CD14-positive monocyte (primary cell): ENCODE measurements around the gene TMEM115. TPM values are rescaled to one million over a fixed set of nuclear protein-coding genes. Genes with fewer than 3 reads are reported as not detected.

Experiments used
- DNase-seq, 3 donors: peaks; one replicate each; pipeline ENCODE4 v3.0.0-alpha.2; 2011 to 2022
- H2AFZ ChIP-seq: 2 replicates; pipeline ENCODE4 v1.6.0; 2012; ENCODE audit warnings: mild to moderate bottlenecking, low read depth, low read length, inconsistent platforms; ENCODE audit not compliant: insufficient read depth, poor library complexity, severe bottlenecking
- H3K27ac ChIP-seq, 2 donors: 1 replicate in 1 of 2; 2 replicates in 1 of 2; pipeline ENCODE4 v1.5.1; 2012 to 2013; ENCODE audit warnings: low read length in 2 of 2, control low read depth in 1 of 2, inconsistent platforms in 1 of 2, low read depth in 1 of 2, mild to moderate bottlenecking in 1 of 2
- H3K27me3 ChIP-seq, 2 donors: one replicate each; pipeline versions ENCODE4 v1.6.0 to v1.6.1; 2011 to 2013; ENCODE audit warnings: low read length in 2 of 2; ENCODE audit not compliant: control insufficient read depth in 2 of 2, insufficient read depth in 2 of 2
- H3K36me3 ChIP-seq, 2 donors: replicated peaks in 1 of 2; 1 replicate in 1 of 2; 2 replicates in 1 of 2; pipeline versions ENCODE4 v1.5.1 to v1.6.1; 2012 to 2013; ENCODE audit warnings: low read length in 2 of 2, control low read depth in 1 of 2, inconsistent platforms in 1 of 2, mild to moderate bottlenecking in 1 of 2; ENCODE audit not compliant: insufficient read depth in 2 of 2, control insufficient read depth in 1 of 2
- H3K4me1 ChIP-seq, 2 donors: 1 replicate in 1 of 2; 2 replicates in 1 of 2; pipeline versions ENCODE4 v1.5.1 to v1.6.1; 2012 to 2013; ENCODE audit warnings: low read length in 2 of 2, control low read depth in 1 of 2, inconsistent platforms in 1 of 2, mild to moderate bottlenecking in 1 of 2, moderate library complexity in 1 of 2; ENCODE audit not compliant: insufficient read depth in 2 of 2, control insufficient read depth in 1 of 2
- H3K4me2 ChIP-seq: replicated peaks from 2 replicates; pipeline ENCODE3; 2012; ENCODE audit warnings: low read length, moderate library complexity, mild to moderate bottlenecking; ENCODE audit not compliant: poor library complexity, severe bottlenecking; ENCODE audit errors: extremely low read depth
- H3K4me3 ChIP-seq, 3 experiments: fragments of 200-600 bp in 1 of 3; sonication (generic) in 1 of 3; replicated peaks in 1 of 3; 1 replicate in 2 of 3; 2 replicates in 1 of 3; pipeline ENCODE4 v1.5.1; 2011 to 2013; ENCODE audit warnings: low read length in 3 of 3, mild to moderate bottlenecking in 3 of 3, control low read depth in 2 of 3, low read depth in 2 of 3, inconsistent platforms in 1 of 3, moderate library complexity in 1 of 3
- H3K79me2 ChIP-seq: 2 replicates; pipeline ENCODE4 v1.6.0; 2012; ENCODE audit warnings: mild to moderate bottlenecking, control low read depth, inconsistent platforms, low read length, moderate library complexity; ENCODE audit not compliant: insufficient read depth
- H3K9ac ChIP-seq: 2 replicates; pipeline ENCODE4 v1.6.0; 2017; ENCODE audit warnings: low read length, mild to moderate bottlenecking; ENCODE audit not compliant: insufficient read depth, poor library complexity, severe bottlenecking
- H3K9me3 ChIP-seq, 2 donors: replicated peaks in 1 of 2; 1 replicate in 1 of 2; 2 replicates in 1 of 2; pipeline versions ENCODE4 v1.5.1 to v1.6.1; 2012 to 2013; ENCODE audit warnings: low read length in 2 of 2, control low read depth in 1 of 2; ENCODE audit not compliant: control insufficient read depth in 1 of 2, insufficient read depth in 1 of 2
- H4K20me1 ChIP-seq: 2 replicates; pipeline ENCODE4 v1.6.0; 2012; ENCODE audit warnings: mild to moderate bottlenecking, low read length, control low read depth, moderate library complexity; ENCODE audit not compliant: insufficient read depth
- H3K27ac Mint-ChIP-seq, 7 donors: one replicate each; pipeline ENCODE4 v1.8.0; 2020; ENCODE audit warnings: mild to moderate bottlenecking in 7 of 7, mixed read lengths in 7 of 7, moderate library complexity in 6 of 7, inconsistent platforms in 2 of 7
- H3K27me3 Mint-ChIP-seq, 3 donors: one replicate each; pipeline ENCODE4 v1.8.0; 2021 to 2022; ENCODE audit warnings: low read depth in 3 of 3, mild to moderate bottlenecking in 3 of 3, mixed read lengths in 3 of 3, moderate library complexity in 3 of 3, inconsistent platforms in 1 of 3
- H3K36me3 Mint-ChIP-seq, 2 donors: one replicate each; pipeline ENCODE4 v1.8.0; 2020; ENCODE audit warnings: mixed read lengths in 2 of 2, inconsistent platforms in 1 of 2, mild to moderate bottlenecking in 1 of 2
- H3K4me1 Mint-ChIP-seq: one replicate; pipeline ENCODE4 v1.8.0; 2020; ENCODE audit warnings: mild to moderate bottlenecking, mixed read lengths
- H3K4me3 Mint-ChIP-seq, 2 donors: one replicate each; pipeline ENCODE4 v1.8.0; 2020; ENCODE audit warnings: mild to moderate bottlenecking in 2 of 2, mixed read lengths in 2 of 2, moderate library complexity in 1 of 2
- H3K9me3 Mint-ChIP-seq, 7 donors: one replicate each; pipeline ENCODE4 v1.8.0; 2020 to 2022; ENCODE audit warnings: mixed read lengths in 7 of 7, mild to moderate bottlenecking in 6 of 7, moderate library complexity in 6 of 7, inconsistent platforms in 2 of 7
- WGBS: methylation state at CpG from one replicate; pipeline ENCODE4 v1.1.5; 2013; ENCODE audit warnings: missing lambda C conversion rate; ENCODE audit not compliant: insufficient coverage; 5-methylcytosine and 5-hydroxymethylcytosine counted together
- intact Hi-C, 2 donors: fragments of 100-400 bp; cut with micrococcal nuclease; formaldehyde crosslinking; loops; one replicate each; pipeline versions ENCODE4 v1.15.0 to v1.15.1; 2023
- polyA plus RNA-seq, 3 donors: library from polyadenylated mRNA; depleted of rRNA in 1 of 3; unstranded in 2 of 3; stranded (reverse) in 1 of 3; fragments of 300-500 nt in 2 of 3; fragments of >200 nt in 1 of 3; fragmentation: Illumina TruSeq in 2 of 3; gene quantifications; 1 replicate in 2 of 3; 2 replicates in 1 of 3; pipeline ENCODE4 v1.2.3, GENCODE V29; 2012 to 2021
- TF ChIP-seq, protein P1 (sequence below): fragments of 200-600 bp; IDR thresholded peaks from one replicate; pipeline ENCODE4 v1.8.0; 2022; ENCODE audit warnings: antibody characterized with exemption, mild to moderate bottlenecking

Gene TMEM115
- polyA plus RNA-seq, 3 donors = 14.5 to 36.2 (median 32.9) TPM

DNA sequence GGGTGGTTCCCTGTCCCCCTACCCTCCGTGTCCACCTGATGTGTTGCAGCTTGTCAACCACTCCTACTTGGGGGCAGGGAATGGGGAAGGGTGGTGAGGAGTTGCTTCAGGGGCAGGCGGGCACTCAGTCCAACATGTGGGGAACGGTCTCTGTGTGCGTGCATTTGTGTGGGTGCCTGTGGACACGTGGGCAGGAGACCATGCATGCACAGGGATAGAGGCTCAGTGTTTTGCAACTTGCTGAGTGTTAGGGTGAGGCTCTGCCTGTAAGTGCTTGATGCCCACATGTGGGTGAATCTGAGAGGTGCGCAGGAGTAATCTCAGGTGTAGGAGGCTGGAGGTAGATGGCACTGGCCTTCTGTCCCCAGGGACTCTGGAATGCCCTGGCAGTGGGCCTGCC, 24.4 kb upstream of the TMEM115 start:
- no peaks in the 10 kb centered on the region for H3K79me2 ChIP-seq
- no peaks in the 10 kb centered on the region for H3K4me1 Mint-ChIP-seq
- WGBS = 83% methylated on average over 5 of the region's 6 CpGs
- H3K4me3 ChIP-seq = no peak overlapping the region
- no peak overlapping the region for H3K4me2 ChIP-seq
- TF ChIP-seq, protein P1, sequence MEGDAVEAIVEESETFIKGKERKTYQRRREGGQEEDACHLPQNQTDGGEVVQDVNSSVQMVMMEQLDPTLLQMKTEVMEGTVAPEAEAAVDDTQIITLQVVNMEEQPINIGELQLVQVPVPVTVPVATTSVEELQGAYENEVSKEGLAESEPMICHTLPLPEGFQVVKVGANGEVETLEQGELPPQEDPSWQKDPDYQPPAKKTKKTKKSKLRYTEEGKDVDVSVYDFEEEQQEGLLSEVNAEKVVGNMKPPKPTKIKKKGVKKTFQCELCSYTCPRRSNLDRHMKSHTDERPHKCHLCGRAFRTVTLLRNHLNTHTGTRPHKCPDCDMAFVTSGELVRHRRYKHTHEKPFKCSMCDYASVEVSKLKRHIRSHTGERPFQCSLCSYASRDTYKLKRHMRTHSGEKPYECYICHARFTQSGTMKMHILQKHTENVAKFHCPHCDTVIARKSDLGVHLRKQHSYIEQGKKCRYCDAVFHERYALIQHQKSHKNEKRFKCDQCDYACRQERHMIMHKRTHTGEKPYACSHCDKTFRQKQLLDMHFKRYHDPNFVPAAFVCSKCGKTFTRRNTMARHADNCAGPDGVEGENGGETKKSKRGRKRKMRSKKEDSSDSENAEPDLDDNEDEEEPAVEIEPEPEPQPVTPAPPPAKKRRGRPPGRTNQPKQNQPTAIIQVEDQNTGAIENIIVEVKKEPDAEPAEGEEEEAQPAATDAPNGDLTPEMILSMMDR = no peak
- no peak overlapping the region for H3K9ac ChIP-seq
- H3K36me3 Mint-ChIP-seq = no peaks in the 10 kb centered on the region
- H3K27me3 Mint-ChIP-seq = peaks cover 0 to 5% (median 2%) of the 10 kb centered on the region in 3 donors
- no peak overlapping the region for H2AFZ ChIP-seq
- no peaks in the 10 kb centered on the region for H3K36me3 ChIP-seq
- no peak for DNase-seq
- H3K4me3 Mint-ChIP-seq = no peak overlapping the region
- peaks cover 0 to 1% (median 0%) of the 10 kb centered on the region in 7 donors for H3K9me3 Mint-ChIP-seq
- H4K20me1 ChIP-seq = no peaks in the 10 kb centered on the region
- H3K9me3 ChIP-seq = no peaks in the 10 kb centered on the region
- H3K27me3 ChIP-seq = no peaks in the 10 kb centered on the region
- intact Hi-C loops = no loop called here
- no peak overlapping the region for H3K27ac ChIP-seq
- no peaks in the 10 kb centered on the region for H3K4me1 ChIP-seq
- H3K27ac Mint-ChIP-seq = no peak overlapping the region

DNA sequence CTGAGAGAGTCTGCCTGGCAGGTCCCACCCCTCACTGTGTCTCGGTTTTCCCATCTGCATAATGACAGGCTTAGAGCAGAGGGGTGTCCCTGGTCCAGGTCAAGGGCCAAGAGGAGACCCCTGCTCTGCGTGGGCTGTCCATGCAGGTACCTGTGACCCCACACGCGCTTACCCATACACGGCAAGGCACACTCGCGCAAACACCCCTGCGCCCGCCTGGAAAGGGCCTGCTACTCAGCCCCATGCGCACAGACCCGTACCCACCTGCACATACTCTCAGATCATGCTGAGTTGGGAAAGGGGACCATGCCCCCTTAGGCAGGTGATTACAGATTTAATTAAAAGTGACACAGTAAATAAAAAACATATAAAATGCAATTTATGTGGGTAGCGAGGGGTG, 23.4 kb upstream of the TMEM115 start:
- no peak overlapping the region for H3K27ac ChIP-seq
- no peaks in the 10 kb centered on the region for H3K36me3 Mint-ChIP-seq
- TF ChIP-seq, protein P1 = no peak

More for the DNA sequence above, 23.4 kb upstream of the TMEM115 start:
- Histone ChIP-seq H3K9me3 (no peaks in the 10 kb centered on the region), H2AFZ (no peak overlapping the region), H3K4me2 (no peak overlapping the region), H3K4me3 (no peak overlapping the region), H3K79me2 (no peaks in the 10 kb centered on the region), H3K4me1 (no peaks in the 10 kb centered on the region), H4K20me1 (no peaks in the 10 kb centered on the region), H3K27me3 (no peaks in the 10 kb centered on the region), H3K36me3 (no peaks in the 10 kb centered on the region), H3K9ac (no peak overlapping the region)
- peaks cover 0 to 1% (median 0%) of the 10 kb centered on the region in 7 donors for H3K9me3 Mint-ChIP-seq
- DNase-seq = no peak
- 96% methylated on average over 9 of the region's 12 CpGs for WGBS
- no peak overlapping the region for H3K4me3 Mint-ChIP-seq
- H3K27me3 Mint-ChIP-seq = peaks cover 0 to 5% (median 2%) of the 10 kb centered on the region in 3 donors
- H3K27ac Mint-ChIP-seq = no peak overlapping the region
- intact Hi-C loops = no loop called here
- H3K4me1 Mint-ChIP-seq = no peaks in the 10 kb centered on the region
